Measurements from ENCODE around the gene POLG. TPM values are rescaled to one million over a fixed set of nuclear protein-coding genes. Genes with fewer than 3 reads are reported as not detected.

POLG gene
- total RNA-seq, 1 donor from 2014 or later, result 144 TPM

- Mint-ChIP-seq H3K27ac (no peak overlapping the region), H3K9me3 (no peaks in the 10 kb centered on the region), H3K4me3 (no peak overlapping the region), H3K27me3 (peaks cover 71% of the 10 kb centered on the region), H3K36me3 (ENCODE audit: low read depth) (no peaks in the 10 kb centered on the region), H3K4me1 (peaks cover 22% of the 10 kb centered on the region)
- TF ChIP-seq, protein P1, sequence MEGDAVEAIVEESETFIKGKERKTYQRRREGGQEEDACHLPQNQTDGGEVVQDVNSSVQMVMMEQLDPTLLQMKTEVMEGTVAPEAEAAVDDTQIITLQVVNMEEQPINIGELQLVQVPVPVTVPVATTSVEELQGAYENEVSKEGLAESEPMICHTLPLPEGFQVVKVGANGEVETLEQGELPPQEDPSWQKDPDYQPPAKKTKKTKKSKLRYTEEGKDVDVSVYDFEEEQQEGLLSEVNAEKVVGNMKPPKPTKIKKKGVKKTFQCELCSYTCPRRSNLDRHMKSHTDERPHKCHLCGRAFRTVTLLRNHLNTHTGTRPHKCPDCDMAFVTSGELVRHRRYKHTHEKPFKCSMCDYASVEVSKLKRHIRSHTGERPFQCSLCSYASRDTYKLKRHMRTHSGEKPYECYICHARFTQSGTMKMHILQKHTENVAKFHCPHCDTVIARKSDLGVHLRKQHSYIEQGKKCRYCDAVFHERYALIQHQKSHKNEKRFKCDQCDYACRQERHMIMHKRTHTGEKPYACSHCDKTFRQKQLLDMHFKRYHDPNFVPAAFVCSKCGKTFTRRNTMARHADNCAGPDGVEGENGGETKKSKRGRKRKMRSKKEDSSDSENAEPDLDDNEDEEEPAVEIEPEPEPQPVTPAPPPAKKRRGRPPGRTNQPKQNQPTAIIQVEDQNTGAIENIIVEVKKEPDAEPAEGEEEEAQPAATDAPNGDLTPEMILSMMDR (IDR thresholded peaks at IDR 0.05), result no peak
- DNase-seq (no peak), ATAC-seq (ENCODE audit: low read depth) (no peak)
- ChIA-PET CTCF (interaction anchor here (1.1 kb wide), 1 partner anchor 110 kb away, joined by 3 read pairs; no protein-coding TSS in a partner anchor), POLR2A (no interaction called here)
- intact Hi-C loops (cut with micrococcal nuclease), result no loop called here
Measured at GRCh38 chr15:89362203-89363101, 27.8 kb upstream of the POLG start.

- peak overlapping the region; percentile 19 for H3K4me3 Mint-ChIP-seq
- H3K36me3 Mint-ChIP-seq (ENCODE audit: low read depth), result no peaks in the 10 kb centered on the region
- POLR2A ChIA-PET, result no interaction called here
Measured at GRCh38 chr15:89361451-89362202, 27.0 kb upstream of the POLG start.

GRCh38 chr15:89360294-89360971, 25.8 kb upstream of the POLG start:
- H3K27ac Mint-ChIP-seq, result no peak overlapping the region
- peaks cover 11% of the 10 kb centered on the region for H3K4me1 Mint-ChIP-seq
- intact Hi-C loops (cut with micrococcal nuclease), result no loop called here
- TF ChIP-seq, protein P1 (IDR thresholded peaks at IDR 0.05), result no peak
- ChIA-PET CTCF (interaction anchor here (1.3 to 5.9 kb wide), 5 partner anchors 19 to 112 kb away, joined by 3 to 99 read pairs (median 27); no protein-coding TSS in a partner anchor), POLR2A (no interaction called here)
- peaks cover 70% of the 10 kb centered on the region for H3K27me3 Mint-ChIP-seq
- H3K36me3 Mint-ChIP-seq (ENCODE audit: low read depth), result no peaks in the 10 kb centered on the region
- H3K4me3 Mint-ChIP-seq, result no peak overlapping the region
- H3K9me3 Mint-ChIP-seq, result no peaks in the 10 kb centered on the region
- DNase-seq (no peak), ATAC-seq (ENCODE audit: low read depth) (no peak)

More at GRCh38 chr15:89361451-89362202, 27.0 kb upstream of the POLG start:
- Mint-ChIP-seq H3K4me1 (peaks cover 13% of the 10 kb centered on the region), H3K27ac (no peak overlapping the region), H3K9me3 (no peaks in the 10 kb centered on the region), H3K27me3 (peaks cover 72% of the 10 kb centered on the region)
- DNase-seq (peak; percentile 49), ATAC-seq (ENCODE audit: low read depth) (peak; percentile 18)
- intact Hi-C loops (cut with micrococcal nuclease), result no loop called here
- TF ChIP-seq, protein P1 (IDR thresholded peaks at IDR 0.05), result no peak
- CTCF ChIA-PET, result no interaction called here

- no peaks in the 10 kb centered on the region for H3K36me3 Mint-ChIP-seq (ENCODE audit: low read depth)
- ChIA-PET CTCF (interaction anchor here (0.9 to 5.9 kb wide), 33 partner anchors 7 to 201 kb away, joined by 3 to 99 read pairs (median 6); partner anchors contain the start of gene POLG), POLR2A (interaction anchor here (1.7 kb wide), 1 partner anchor 25 kb away, joined by 13 read pairs; the partner anchor contains the start of gene POLG)
- peaks cover 11% of the 10 kb centered on the region for H3K4me1 Mint-ChIP-seq
- H3K4me3 Mint-ChIP-seq, result peak overlapping the region; percentile 48
- intact Hi-C loops (cut with micrococcal nuclease), result no loop called here
- peaks cover 64% of the 10 kb centered on the region for H3K27me3 Mint-ChIP-seq
- no peaks in the 10 kb centered on the region for H3K9me3 Mint-ChIP-seq
- TF ChIP-seq, protein P1 (IDR thresholded peaks at IDR 0.05), result no peak
- DNase-seq, result no peak
- H3K27ac Mint-ChIP-seq, result no peak overlapping the region
- no peak for ATAC-seq (ENCODE audit: low read depth)
Measured at GRCh38 chr15:89359471-89360293, 25.1 kb upstream of the POLG start.
